Occipital lobe (tissue), 2 donors: ENCODE data around the gene CASTOR2. TPM values are rescaled to one million over a fixed set of nuclear protein-coding genes. Genes with fewer than 3 reads are reported as not detected.
A peak's percentile ranks its signal among the peaks of the same experiment; 100 is the strongest.
"Not testable (repeated sequence)": the region's sequence is repeated elsewhere in the genome, so short reads cannot be mapped to it uniquely, and the experiment has no call there.

Experiments used
- DNase-seq: peaks from one replicate; lab custom pipeline; 2025; lab: John Stamatoyannopoulos, UW
- total RNA-seq: library from RNA; depleted of rRNA; stranded (reverse); fragments of >200 nt; gene quantifications from one replicate; pipeline ENCODE4 v1.2.3, GENCODE V29; 2014

Gene CASTOR2
- 63.0 TPM for total RNA-seq

- peak; percentile 53 for DNase-seq
Measured at GRCh38 chr7:74964511-74965119, at the start of gene CASTOR2. Gene CASTOR2, plus strand, starts transcription at chr7:74964705. Its CDS starts 281 bp downstream, at chr7:74964986.

GRCh38 chr7:74922321-74922890 is 42.1 kb upstream of the CASTOR2 start:
- not testable (repeated sequence) for DNase-seq

- DNase-seq, result not testable (repeated sequence)
Measured at GRCh38 chr7:74923644-74924043, 40.9 kb upstream of the CASTOR2 start.

GRCh38 chr7:74926968-74927367 is 37.5 kb upstream of the CASTOR2 start:
- not testable (repeated sequence) for DNase-seq

GRCh38 chr7:74931563-74932328 is 32.8 kb upstream of the CASTOR2 start:
- DNase-seq, result not testable (repeated sequence)

- DNase-seq, result not testable (repeated sequence)
Measured at GRCh38 chr7:74939429-74939828, 25.1 kb upstream of the CASTOR2 start.

GRCh38 chr7:74941302-74942069 is 23.0 kb upstream of the CASTOR2 start:
- not testable (repeated sequence) for DNase-seq

GRCh38 chr7:74943923-74944322 is 20.6 kb upstream of the CASTOR2 start:
- not testable (repeated sequence) for DNase-seq

- not testable (repeated sequence) for DNase-seq
Measured at GRCh38 chr7:74947741-74948140, 16.8 kb upstream of the CASTOR2 start.

- not testable (repeated sequence) for DNase-seq
Measured at GRCh38 chr7:74953774-74954173, 10.7 kb upstream of the CASTOR2 start.

GRCh38 chr7:74958328-74958727 is 6.2 kb upstream of the CASTOR2 start:
- not testable (repeated sequence) for DNase-seq

GRCh38 chr7:74963704-74964510 is 598 bp upstream of the CASTOR2 start:
- not testable (repeated sequence) for DNase-seq

GRCh38 chr7:74966208-74966854 is 1.8 kb downstream of the CASTOR2 start:
- DNase-seq, result not testable (repeated sequence)

- not testable (repeated sequence) for DNase-seq
Measured at GRCh38 chr7:74966909-74967308, 2.4 kb downstream of the CASTOR2 start.

GRCh38 chr7:74971431-74971830 is 6.9 kb downstream of the CASTOR2 start:
- not testable (repeated sequence) for DNase-seq

GRCh38 chr7:74972377-74972776 is 7.9 kb downstream of the CASTOR2 start:
- not testable (repeated sequence) for DNase-seq

GRCh38 chr7:74975959-74976358 is 11.5 kb downstream of the CASTOR2 start:
- not testable (repeated sequence) for DNase-seq

GRCh38 chr7:74977523-74977922 is 13.0 kb downstream of the CASTOR2 start:
- not testable (repeated sequence) for DNase-seq

- not testable (repeated sequence) for DNase-seq
Measured at GRCh38 chr7:74988436-74988835, 23.9 kb downstream of the CASTOR2 start.

GRCh38 chr7:74993121-74993520 is 28.6 kb downstream of the CASTOR2 start:
- no peak for DNase-seq
